A204.1 (cell line): ENCODE results near the gene SLC12A8.

Experiments used
- FAIRE-seq: peaks from 2 replicates; lab custom pipeline; 2012; peaks lifted over from hg19 to GRCh38; lab: Jason Lieb, UNC

The SLC12A8 gene

DNA sequence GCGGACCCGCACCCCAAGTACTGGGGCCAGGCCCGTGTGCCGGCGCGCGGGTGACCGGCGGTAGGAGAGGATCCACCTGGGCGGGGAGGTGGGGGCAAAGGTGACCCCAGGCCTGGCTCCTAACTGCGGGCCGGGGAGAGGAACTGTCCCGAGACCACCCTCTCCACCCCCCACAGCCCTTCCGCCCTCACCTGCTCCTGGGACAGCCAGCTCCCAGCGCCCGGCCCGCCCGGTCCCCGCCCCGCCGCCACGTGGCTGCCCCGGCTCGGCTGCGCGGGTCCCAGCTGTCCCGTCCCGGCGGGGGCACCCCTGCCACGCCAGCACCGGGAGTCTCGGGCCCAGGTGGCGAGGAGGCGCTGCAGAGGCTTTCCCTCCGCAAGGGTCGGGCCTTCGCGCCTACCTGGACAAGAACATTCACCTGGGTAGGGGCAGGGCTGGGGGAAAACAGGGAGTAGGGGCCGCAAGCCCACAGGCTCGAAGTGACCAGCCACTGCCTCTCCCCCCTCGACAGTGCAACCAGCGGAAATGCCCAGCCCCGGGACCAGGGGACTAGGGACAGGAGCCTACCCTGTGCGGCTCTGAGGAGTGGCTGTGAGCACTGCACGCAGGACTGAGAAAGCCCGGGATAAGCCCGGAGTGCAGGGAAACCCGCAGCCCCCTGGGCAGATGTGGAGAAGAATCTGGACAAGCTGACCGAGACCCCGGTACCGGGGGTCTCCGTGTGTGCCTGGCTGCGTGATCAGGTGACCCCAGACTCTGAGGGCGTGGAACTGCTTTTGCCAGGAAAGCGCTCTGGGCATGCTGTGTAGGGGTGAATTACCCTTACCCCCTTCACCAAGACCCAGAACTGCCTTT is at the start of gene SLC12A8:
SLC12A8 (minus strand) TSS at position 240 of the 855 bp plus-strand sequence. CDS start 1,399 bp downstream, outside the sequence.
- FAIRE-seq, result no peak

DNA sequence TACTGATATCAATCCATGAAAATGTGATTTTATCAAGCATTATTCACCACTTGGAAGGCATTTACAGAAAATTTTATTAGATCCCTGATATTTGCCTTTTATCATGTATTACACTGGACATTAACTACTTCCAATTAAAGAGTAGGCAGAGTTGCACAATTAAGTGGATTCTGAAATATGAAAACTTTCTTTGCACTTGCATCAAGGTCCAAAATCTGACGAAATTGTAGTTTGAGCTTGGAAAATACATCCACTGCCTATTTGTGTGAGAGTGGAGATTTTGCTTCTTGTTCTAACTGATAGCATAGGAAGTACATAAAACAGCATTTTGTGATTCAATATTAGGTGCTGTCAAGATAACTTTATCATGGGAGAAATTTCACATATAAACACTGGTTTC is 49.6 kb upstream of the SLC12A8 start:
- no peak for FAIRE-seq

GRCh38 chr3:125261031-125261430 is 48.5 kb upstream of the SLC12A8 start:
- no peak for FAIRE-seq

DNA sequence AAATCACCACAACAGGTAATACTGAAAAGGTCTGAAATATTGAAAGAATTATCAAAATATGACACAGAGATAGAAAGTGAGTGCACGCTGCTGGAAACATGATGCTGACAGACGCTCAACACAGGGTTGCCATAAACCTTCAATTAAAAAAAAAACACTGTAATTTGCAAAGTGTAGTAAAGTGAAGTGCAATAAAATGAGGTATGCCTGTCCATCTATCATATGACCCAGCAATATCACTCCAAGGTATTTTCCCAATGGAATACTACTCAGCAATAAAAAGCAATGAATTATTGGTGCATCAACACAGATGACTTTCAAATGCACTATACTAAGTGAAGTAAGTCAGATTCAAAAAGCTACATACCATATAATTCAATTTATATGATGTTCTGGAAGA is 47.6 kb upstream of the SLC12A8 start:
- no peak for FAIRE-seq

DNA sequence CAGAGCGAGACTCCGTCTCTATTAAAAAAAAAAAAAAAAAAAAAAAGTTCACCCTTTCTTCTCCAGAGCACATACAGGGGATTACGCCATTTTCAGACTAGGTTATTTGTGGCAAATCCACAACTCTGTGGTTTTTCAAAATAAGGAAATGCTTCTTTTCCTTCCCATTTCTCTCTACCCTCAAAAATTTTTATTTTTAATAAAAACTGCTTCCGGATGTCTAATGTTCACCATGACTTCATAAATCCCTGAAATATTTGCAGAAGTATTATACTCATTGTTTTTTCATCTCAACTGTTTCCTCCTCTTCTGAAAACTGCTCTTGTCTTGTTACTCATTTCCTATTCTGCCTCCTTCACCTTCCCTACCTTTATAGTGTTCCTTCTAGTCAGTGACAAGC is 45.0 kb upstream of the SLC12A8 start:
- FAIRE-seq, result no peak

GRCh38 chr3:125256675-125257074 is 44.1 kb upstream of the SLC12A8 start:
- FAIRE-seq, result no peak

GRCh38 chr3:125250973-125251372 is 38.4 kb upstream of the SLC12A8 start:
- no peak for FAIRE-seq

DNA sequence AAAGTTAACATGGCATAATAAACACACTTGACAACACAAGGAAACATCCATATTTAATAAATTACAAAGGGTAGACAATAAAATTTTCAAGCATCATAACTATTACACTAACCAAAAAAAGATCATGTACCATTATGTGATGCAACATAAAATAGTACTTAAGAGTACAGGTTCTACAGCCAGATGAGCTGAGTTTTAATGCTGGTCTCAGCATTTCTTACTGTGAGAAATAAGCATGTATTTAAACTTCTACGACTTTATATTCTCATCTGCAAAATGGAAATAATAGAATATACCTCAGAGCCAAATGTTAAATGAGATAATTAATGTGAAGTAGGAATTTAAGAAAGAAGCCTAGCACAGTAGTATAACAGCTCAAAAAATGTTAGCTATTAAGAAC is 33.7 kb upstream of the SLC12A8 start:
- FAIRE-seq, result no peak

DNA sequence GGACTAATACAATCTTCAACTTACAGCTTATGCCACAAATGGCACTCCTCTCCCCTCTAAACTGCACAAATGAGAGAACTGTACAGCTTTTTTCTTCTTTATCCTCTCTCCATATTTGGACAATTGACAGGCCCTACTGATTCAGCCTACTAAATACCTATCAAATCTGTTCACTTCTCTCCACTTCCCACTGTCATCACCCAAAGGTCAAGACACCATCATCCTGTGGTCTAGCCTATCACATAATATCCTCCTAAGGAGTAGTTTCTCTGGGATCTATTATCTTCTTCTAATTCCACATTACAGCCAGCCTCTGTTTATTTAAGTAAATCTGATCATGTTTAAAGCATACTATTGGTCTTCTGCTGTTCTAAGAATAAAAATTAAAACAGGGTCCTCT is 33.0 kb upstream of the SLC12A8 start:
- no peak for FAIRE-seq

- no peak for FAIRE-seq
Observed at GRCh38 chr3:125240496-125240895, 27.9 kb upstream of the SLC12A8 start.

- FAIRE-seq, result no peak
Observed at GRCh38 chr3:125239266-125239665, 26.7 kb upstream of the SLC12A8 start.

- FAIRE-seq, result no peak
Observed at GRCh38 chr3:125238759-125239158, 26.2 kb upstream of the SLC12A8 start.

- FAIRE-seq, result no peak
Observed at GRCh38 chr3:125236331-125236903, 23.9 kb upstream of the SLC12A8 start.

GRCh38 chr3:125234831-125235230 is 22.3 kb upstream of the SLC12A8 start:
- no peak for FAIRE-seq

DNA sequence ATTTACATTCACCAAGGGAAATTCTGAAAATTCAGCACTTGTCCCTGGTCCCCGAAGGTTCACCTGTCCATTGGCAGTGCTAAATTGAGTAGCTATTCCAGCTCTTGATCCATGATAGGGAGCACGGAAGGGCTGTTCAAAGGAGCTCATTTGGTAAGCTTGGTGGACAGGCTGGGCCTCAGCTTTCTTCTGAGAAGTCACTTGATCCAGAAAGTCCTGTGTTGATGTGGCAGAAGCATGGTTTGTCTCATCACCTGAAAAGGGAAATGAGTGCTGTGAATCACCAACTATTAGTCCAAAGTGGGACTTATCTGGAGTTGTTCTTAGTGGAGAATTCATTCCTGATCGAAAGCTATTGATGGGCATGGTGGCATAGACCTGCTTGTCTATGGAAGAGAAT is 19.9 kb upstream of the SLC12A8 start:
- no peak for FAIRE-seq

GRCh38 chr3:125231895-125232294 is 19.3 kb upstream of the SLC12A8 start:
- no peak for FAIRE-seq

- FAIRE-seq, result no peak
Observed at GRCh38 chr3:125229707-125230106, 17.2 kb upstream of the SLC12A8 start.

DNA sequence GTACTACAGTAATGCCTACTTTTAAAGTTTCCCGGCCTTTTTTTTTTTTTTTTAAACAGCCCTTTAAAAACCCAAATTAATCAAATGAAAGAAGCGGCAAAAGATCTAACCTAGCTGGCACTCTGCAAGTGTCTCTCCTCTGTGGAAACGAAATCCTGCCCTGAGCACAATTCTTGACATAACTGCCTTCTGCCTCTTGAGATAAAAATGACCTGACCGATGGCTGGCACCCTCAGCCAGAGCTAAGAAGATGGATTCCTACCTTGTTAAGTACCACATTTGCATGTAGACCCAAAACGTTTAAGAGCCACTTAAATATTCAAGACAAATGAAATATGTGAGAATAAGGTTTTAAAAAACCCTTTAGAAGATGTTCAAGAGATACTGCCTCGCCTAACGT is 16.6 kb upstream of the SLC12A8 start:
- FAIRE-seq, result no peak

DNA sequence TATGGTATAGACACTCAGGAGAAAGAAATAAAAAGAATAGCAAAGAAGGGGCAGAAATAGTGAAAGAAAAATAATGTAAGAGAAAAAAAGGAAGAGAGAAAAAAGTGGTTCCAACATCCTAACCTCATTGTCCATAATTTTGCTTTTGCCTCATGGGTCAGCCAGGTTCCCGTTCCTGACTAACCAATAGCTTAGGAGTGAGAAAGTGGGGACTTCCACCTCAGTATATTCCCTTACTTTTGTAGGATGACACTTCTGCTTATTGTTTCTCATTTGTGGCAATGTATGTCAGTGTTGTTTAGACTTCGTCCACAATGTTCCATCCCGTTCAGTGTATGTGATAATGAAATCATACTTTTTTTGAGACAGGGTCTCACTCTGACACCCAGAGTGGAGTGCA is 9.3 kb upstream of the SLC12A8 start:
- no peak for FAIRE-seq

GRCh38 chr3:125220727-125221429 is 8.3 kb upstream of the SLC12A8 start:
- no peak for FAIRE-seq

DNA sequence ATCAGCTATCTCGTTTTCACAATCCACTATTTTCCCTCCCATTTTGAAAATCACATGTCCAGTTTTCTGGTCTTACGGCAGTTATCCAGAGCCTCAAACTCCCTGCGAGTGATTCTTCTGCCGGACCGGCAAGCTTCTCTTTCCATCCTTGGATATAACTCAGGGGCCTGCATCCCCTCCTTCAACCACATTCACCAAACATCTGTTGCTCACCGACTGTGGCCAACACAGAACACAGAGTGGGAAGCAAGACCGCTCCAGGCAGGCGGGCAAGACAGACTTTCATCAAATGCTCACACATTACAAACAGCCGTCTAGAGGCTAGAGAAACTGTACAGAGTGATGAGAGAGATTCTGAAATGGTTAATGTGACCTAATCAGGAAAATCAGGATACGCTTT is 7.6 kb upstream of the SLC12A8 start:
- no peak for FAIRE-seq

GRCh38 chr3:125219261-125219701 is 6.7 kb upstream of the SLC12A8 start:
- no peak for FAIRE-seq

DNA sequence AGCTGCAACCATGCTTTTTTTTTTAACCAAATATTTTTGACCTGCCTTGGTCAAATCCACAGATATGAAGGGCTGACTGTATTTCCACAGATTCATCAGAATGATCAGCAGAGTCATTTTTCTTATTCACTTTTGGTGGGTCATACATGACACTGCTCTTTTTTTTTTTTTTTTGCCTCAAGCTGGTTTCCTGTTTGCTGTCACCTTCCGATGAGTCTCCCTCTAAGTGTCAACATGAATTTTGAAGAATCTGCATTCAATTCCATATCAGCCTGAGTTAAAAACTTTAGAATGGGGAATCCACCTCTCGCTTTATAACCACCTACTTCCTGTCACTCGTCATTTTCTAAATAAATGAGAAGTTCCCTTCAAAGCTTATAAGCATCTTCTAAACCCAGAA is 2.2 kb upstream of the SLC12A8 start:
- no peak for FAIRE-seq
